BJ (cell line): ENCODE data around the gene RALGAPA1. TPM values are rescaled to one million over a fixed set of nuclear protein-coding genes. Genes with fewer than 3 reads are reported as not detected.
A peak's percentile ranks its signal among the peaks of the same experiment; 100 is the strongest.

Experiments
- CTCF ChIA-PET: fragments of 350-600 bp; formaldehyde crosslinking; extraction: SDS; loops from one replicate; lab custom pipeline; 2021; ENCODE audit warnings: antibody characterized with exemption, inconsistent platforms; lab: Yijun Ruan, JAX
- POLR2A ChIA-PET: fragments of 300-600 bp; sonication (Branson Sonifier 250); formaldehyde crosslinking; extraction: SDS; loops from one replicate; lab custom pipeline; 2021; ENCODE audit warnings: antibody characterized with exemption; lab: Charles Lee
- DNase-seq: peaks from one replicate; pipeline ENCODE4 v3.0.0-alpha.2; 2011; ENCODE audit warnings: low read depth
- H3K27me3 ChIP-seq: 2 replicates; pipeline ENCODE4 v1.6.0; 2011; ENCODE audit warnings: low read length; ENCODE audit not compliant: control insufficient read depth, insufficient read depth
- H3K36me3 ChIP-seq: 2 replicates; pipeline ENCODE4 v1.5.1; 2011; ENCODE audit warnings: low read length; ENCODE audit not compliant: control insufficient read depth, insufficient read depth
- H3K4me3 ChIP-seq: 2 replicates; pipeline ENCODE4 v1.5.1; 2011; ENCODE audit warnings: low read depth, mild to moderate bottlenecking, control low read depth, low read length
- polyA plus RNA-seq: library from polyadenylated mRNA; depleted of rRNA; stranded (reverse); fragments of >200 nt; gene quantifications from 2 replicates; pipeline ENCODE4 v1.2.3, GENCODE V29; 2011
- TF ChIP-seq, protein P1 (sequence below): IDR thresholded peaks from 2 replicates; pipeline ENCODE4 v1.5.1; 2011; ENCODE audit warnings: low read depth, mild to moderate bottlenecking, control low read depth, inconsistent platforms, low read length, moderate library complexity; ENCODE audit not compliant: insufficient read depth

The RALGAPA1 gene
- polyA plus RNA-seq, 1 experiment: 4.7 TPM

DNA sequence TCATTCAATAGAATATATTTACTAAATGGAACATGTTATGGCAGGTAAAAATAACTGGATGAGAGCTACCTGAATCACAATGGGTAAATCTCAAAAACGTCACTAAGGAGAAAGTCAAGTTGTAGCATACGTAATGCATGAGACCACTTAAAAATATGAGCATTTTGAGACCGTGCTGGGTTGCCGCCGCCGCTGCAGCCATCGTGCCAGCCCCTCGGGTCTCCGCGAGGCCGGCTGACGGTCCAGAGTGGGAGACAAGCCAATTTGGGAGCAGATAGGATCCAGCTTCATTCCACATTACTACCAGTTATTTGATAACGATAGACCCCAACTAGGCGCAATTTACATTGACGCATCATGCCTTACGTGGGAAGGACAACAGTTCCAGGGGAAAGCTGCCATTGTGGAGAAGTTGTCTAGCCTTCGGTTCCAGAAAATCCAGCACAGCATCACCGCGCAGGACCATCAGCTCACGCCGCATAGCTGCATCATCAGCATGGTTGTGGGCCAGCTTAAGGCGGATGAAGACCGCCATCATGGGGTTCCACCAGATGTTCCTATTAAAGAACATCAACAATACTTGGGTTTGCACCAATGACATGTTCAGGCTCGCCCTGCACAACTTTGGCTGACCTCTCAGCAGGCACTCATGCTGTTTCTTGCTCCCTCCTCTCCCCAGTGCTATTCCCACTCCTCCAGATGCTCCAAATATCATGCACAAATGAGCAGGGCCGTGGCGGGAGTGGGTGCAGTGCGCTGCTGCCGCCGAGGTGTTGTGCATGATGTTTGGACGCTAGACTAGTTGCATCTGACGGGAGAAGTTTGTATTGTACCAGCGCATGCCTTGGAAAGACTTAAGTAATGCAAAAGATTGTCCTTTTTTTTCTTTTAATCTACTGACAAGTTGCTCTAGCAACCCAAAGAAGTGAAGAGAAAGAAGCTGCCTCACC lies 10.8 kb upstream of the RALGAPA1 start:
- POLR2A ChIA-PET: no interaction called here
- TF ChIP-seq, protein P1, sequence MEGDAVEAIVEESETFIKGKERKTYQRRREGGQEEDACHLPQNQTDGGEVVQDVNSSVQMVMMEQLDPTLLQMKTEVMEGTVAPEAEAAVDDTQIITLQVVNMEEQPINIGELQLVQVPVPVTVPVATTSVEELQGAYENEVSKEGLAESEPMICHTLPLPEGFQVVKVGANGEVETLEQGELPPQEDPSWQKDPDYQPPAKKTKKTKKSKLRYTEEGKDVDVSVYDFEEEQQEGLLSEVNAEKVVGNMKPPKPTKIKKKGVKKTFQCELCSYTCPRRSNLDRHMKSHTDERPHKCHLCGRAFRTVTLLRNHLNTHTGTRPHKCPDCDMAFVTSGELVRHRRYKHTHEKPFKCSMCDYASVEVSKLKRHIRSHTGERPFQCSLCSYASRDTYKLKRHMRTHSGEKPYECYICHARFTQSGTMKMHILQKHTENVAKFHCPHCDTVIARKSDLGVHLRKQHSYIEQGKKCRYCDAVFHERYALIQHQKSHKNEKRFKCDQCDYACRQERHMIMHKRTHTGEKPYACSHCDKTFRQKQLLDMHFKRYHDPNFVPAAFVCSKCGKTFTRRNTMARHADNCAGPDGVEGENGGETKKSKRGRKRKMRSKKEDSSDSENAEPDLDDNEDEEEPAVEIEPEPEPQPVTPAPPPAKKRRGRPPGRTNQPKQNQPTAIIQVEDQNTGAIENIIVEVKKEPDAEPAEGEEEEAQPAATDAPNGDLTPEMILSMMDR: no peak
- Histone ChIP-seq H3K27me3 (no peaks in the 10 kb centered on the region; the same call in 1 of the 2 replicates), H3K4me3 (no peak overlapping the region), H3K36me3 (no peaks in the 10 kb centered on the region)
- CTCF ChIA-PET: interaction anchor here (0.5 to 3.4 kb wide), 3 partner anchors 13 to 123 kb away, joined by 3 to 13 read pairs (median 5); no protein-coding TSS in a partner anchor
- DNase-seq: no peak

DNA sequence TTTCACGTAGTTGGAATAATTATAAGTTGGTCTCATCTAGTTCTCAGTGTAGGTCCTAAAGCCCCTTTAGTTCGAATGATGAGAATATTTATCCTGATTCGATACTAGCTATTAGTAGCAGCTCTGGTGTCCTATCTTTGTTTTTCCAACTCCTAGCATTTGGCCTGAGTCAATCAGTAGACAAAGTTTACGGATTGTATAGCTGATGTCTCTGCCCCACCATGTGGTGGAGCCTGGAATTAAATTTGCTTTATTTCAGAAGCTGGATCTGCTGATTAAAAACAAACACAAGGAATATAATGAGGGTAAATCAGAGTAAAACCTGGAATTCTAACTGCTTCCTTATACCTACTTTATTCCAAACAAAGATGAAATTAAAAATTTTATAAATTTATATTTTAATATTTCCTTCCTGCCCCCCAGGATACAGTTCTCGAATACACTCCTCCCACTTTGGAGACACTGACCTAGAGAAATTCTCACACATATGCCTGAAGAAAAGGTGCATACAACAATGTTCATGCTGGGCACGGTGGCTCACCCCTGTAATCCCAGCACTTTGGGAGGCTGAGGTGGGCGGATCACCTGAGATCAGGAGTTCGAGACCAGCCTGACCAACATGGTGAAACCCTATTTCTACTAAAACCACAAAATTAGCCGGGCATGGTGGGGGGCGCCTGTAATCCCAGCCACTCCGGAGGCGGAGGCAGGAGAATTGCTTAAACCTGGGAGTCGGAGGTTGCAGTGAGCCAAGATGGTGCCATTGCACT lies 9.4 kb upstream of the RALGAPA1 start:
- ChIA-PET CTCF (interaction anchor here (0.6 to 2.0 kb wide), 6 partner anchors 8 to 89 kb away, joined by 3 to 15 read pairs (median 3); partner anchors contain the start of gene BRMS1L), POLR2A (interaction anchor here (0.5 kb wide), 1 partner anchor 99 kb away, joined by 3 read pairs; no protein-coding TSS in a partner anchor)
- DNase-seq: no peak
- Histone ChIP-seq H3K27me3 (no peaks in the 10 kb centered on the region; the same call in 1 of the 2 replicates), H3K4me3 (no peak overlapping the region), H3K36me3 (no peaks in the 10 kb centered on the region)
- TF ChIP-seq, protein P1: peak; percentile 60

DNA sequence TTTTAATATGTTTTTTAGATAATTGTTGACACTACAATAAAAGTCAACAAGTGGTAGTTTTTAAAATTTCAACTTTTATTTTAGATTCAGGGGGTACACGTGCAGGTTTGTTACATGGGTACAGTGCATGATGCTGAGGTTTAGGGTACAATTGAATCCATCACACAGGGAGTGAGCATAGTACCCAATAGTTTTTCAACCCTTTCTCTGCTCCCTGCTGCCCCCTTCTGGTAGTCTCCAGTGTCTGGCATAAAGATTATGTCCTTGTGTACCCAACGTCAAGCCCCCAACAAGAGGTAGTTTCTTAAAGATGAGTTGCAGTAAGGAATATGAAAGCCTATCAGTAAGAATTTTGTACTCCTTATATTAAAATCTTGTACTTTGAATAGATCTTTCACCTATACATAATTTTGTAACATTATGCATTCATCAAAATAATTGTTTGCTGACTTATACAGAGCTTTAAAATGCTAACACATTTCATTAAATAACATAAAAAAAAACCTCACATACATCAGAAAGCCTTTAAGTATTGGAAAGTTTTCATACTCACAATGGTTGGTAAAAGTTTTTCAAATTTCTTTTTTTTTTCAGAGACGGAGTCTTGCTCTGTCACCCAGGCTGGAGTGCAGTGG lies 5.4 kb upstream of the RALGAPA1 start:
- no peak for DNase-seq
- Histone ChIP-seq H3K27me3 (no peaks in the 10 kb centered on the region; the same call in 1 of the 2 replicates), H3K36me3 (no peaks in the 10 kb centered on the region), H3K4me3 (no peak overlapping the region)
- TF ChIP-seq, protein P1: peak; percentile 89
- POLR2A ChIA-PET: interaction anchor here (0.7 kb wide), 1 partner anchor 1222 kb away, joined by 4 read pairs; no protein-coding TSS in a partner anchor
- CTCF ChIA-PET: interaction anchor here (0.8 to 2.0 kb wide), 7 partner anchors 8 to 83 kb away, joined by 3 to 8 read pairs (median 4); partner anchors contain the start of gene BRMS1L

- no peaks in the 10 kb centered on the region for H3K36me3 ChIP-seq
- ChIA-PET CTCF (interaction anchor here (2.3 kb wide), 1 partner anchor 11 kb away, joined by 13 read pairs; no protein-coding TSS in a partner anchor), POLR2A (no interaction called here)
- no peak for DNase-seq
- no peak overlapping the region for H3K4me3 ChIP-seq
- H3K27me3 ChIP-seq: no peaks in the 10 kb centered on the region
- TF ChIP-seq, protein P1: no peak
Observed at GRCh38 chr14:35810963-35811362, 1.9 kb upstream of the RALGAPA1 start.
